HCT116 (cell line): ENCODE results near the gene MSL2.

Source experiments
- CEBPB ChIP-seq: IDR thresholded peaks from 2 replicates; pipeline ENCODE4 v1.6.1; 2012; ENCODE audit warnings: low read depth
- CTCF ChIP-seq, 3 experiments: fragments of 200-600 bp in 1 of 3; sonication (generic) in 1 of 3; IDR thresholded peaks in 2 of 3; conservative IDR thresholded peaks in 1 of 3; 2 replicates each; pipeline ENCODE4 v1.5.1; 2012 to 2017; ENCODE audit warnings: low read depth in 2 of 3, low read length in 2 of 3, antibody characterized with exemption in 1 of 3, borderline replicate concordance in 1 of 3, control low read depth in 1 of 3, mild to moderate bottlenecking in 1 of 3, mixed read lengths in 1 of 3, mixed run types in 1 of 3, moderate library complexity in 1 of 3; ENCODE audit not compliant: insufficient read depth in 1 of 3
- JUND ChIP-seq: IDR thresholded peaks from 2 replicates; pipeline ENCODE4 v1.6.1; 2012
- POLR2A ChIP-seq: IDR thresholded peaks from 2 replicates; pipeline ENCODE4 v1.7.0; 2011; ENCODE audit warnings: borderline replicate concordance; ENCODE audit not compliant: insufficient read depth, insufficient read length; ENCODE audit errors: extremely low read depth

- TF ChIP-seq CTCF (IDR thresholded peaks at IDR 0.05 in 2 of 3, conservative IDR thresholded peaks at IDR 0.05 in 1 of 3; ENCODE audit: borderline replicate concordance in 1 of 3, insufficient read depth in 1 of 3, low read depth in 2 of 3, low read length in 2 of 3) (no peak), POLR2A (no peak), CEBPB (no peak), JUND (no peak)
These were observed 85.7 kb downstream of the MSL2 start for GRCh38 chr3:136110481-136110880.
